ENCODE measurements around the gene MYO1H.
"Not testable (repeated sequence)": the region's sequence is repeated elsewhere in the genome, so short reads cannot be mapped to it uniquely, and the experiment has no call there.

The MYO1H gene

GRCh38 chr12:109347589-109347988 lies at the start of gene MYO1H:
TSS of gene MYO1H (plus strand) at chr12:109347900. CDS start at chr12:109347961, 61 bp downstream.
- H3K9me3 Mint-ChIP-seq: no peaks in the 10 kb centered on the region
- H3K27ac Mint-ChIP-seq: no peak within 1 kb of the TSS
- no peaks in the 10 kb centered on the region for H3K4me1 Mint-ChIP-seq
- peaks cover 7% of the 10 kb centered on the region for H3K27me3 Mint-ChIP-seq
- no peak within 1 kb of the TSS for H3K4me3 Mint-ChIP-seq
- H3K36me3 Mint-ChIP-seq: no peaks in the 10 kb centered on the region

GRCh38 chr12:109299849-109300248 lies 47.9 kb upstream of the MYO1H start:
- Mint-ChIP-seq H3K36me3 (no peaks in the 10 kb centered on the region), H3K4me1 (no peaks in the 10 kb centered on the region), H3K9me3 (no peaks in the 10 kb centered on the region), H3K27ac (no peak overlapping the region), H3K4me3 (no peak overlapping the region), H3K27me3 (peaks cover 10% of the 10 kb centered on the region)

GRCh38 chr12:109301643-109302168 lies 46.0 kb upstream of the MYO1H start:
- Mint-ChIP-seq H3K4me3 (no peak overlapping the region), H3K9me3 (no peaks in the 10 kb centered on the region), H3K27ac (no peak overlapping the region), H3K27me3 (peaks cover 15% of the 10 kb centered on the region), H3K4me1 (no peaks in the 10 kb centered on the region), H3K36me3 (no peaks in the 10 kb centered on the region)

GRCh38 chr12:109302358-109302757 lies 45.3 kb upstream of the MYO1H start:
- Mint-ChIP-seq H3K9me3 (no peaks in the 10 kb centered on the region), H3K27me3 (peaks cover 16% of the 10 kb centered on the region), H3K4me3 (no peak overlapping the region)

GRCh38 chr12:109302770-109303169 lies 44.9 kb upstream of the MYO1H start:
- Mint-ChIP-seq H3K27me3 (peaks cover 20% of the 10 kb centered on the region), H3K9me3 (no peaks in the 10 kb centered on the region), H3K4me1 (no peaks in the 10 kb centered on the region), H3K36me3 (no peaks in the 10 kb centered on the region), H3K4me3 (no peak overlapping the region), H3K27ac (no peak overlapping the region)

More at GRCh38 chr12:109302358-109302757, 45.3 kb upstream of the MYO1H start:
- H3K36me3 Mint-ChIP-seq: no peaks in the 10 kb centered on the region
- no peak overlapping the region for H3K27ac Mint-ChIP-seq
- H3K4me1 Mint-ChIP-seq: no peaks in the 10 kb centered on the region

- Mint-ChIP-seq H3K27me3 (peaks cover 32% of the 10 kb centered on the region), H3K27ac (no peak overlapping the region), H3K9me3 (no peaks in the 10 kb centered on the region), H3K4me3 (no peak overlapping the region), H3K36me3 (no peaks in the 10 kb centered on the region), H3K4me1 (peaks cover 3% of the 10 kb centered on the region)
Measured at GRCh38 chr12:109304485-109304884, 43.2 kb upstream of the MYO1H start.

GRCh38 chr12:109305547-109305946 lies 42.2 kb upstream of the MYO1H start:
- no peaks in the 10 kb centered on the region for H3K36me3 Mint-ChIP-seq
- no peak overlapping the region for H3K27ac Mint-ChIP-seq
- no peaks in the 10 kb centered on the region for H3K9me3 Mint-ChIP-seq
- peaks cover 7% of the 10 kb centered on the region for H3K4me1 Mint-ChIP-seq
- H3K4me3 Mint-ChIP-seq: no peak overlapping the region
- H3K27me3 Mint-ChIP-seq: peaks cover 36% of the 10 kb centered on the region

- H3K27me3 Mint-ChIP-seq: peaks cover 41% of the 10 kb centered on the region
- no peak overlapping the region for H3K4me3 Mint-ChIP-seq
- H3K4me1 Mint-ChIP-seq: peaks cover 12% of the 10 kb centered on the region
- no peaks in the 10 kb centered on the region for H3K9me3 Mint-ChIP-seq
- H3K27ac Mint-ChIP-seq: no peak overlapping the region
- no peaks in the 10 kb centered on the region for H3K36me3 Mint-ChIP-seq
Measured at GRCh38 chr12:109307051-109307450, 40.6 kb upstream of the MYO1H start.

GRCh38 chr12:109308534-109309380 lies 38.9 kb upstream of the MYO1H start, which contains the start of gene FOXN4:
TSS of gene FOXN4 (minus strand) at chr12:109309284. CDS start at chr12:109308321, 963 bp downstream.
- Mint-ChIP-seq H3K9me3 (no peaks in the 10 kb centered on the region), H3K27ac (no peak within 1 kb of the TSS), H3K27me3 (peaks cover 42% of the 10 kb centered on the region), H3K4me1 (peaks cover 12% of the 10 kb centered on the region), H3K36me3 (no peaks in the 10 kb centered on the region), H3K4me3 (peak within 1 kb of the TSS; percentile 86)

GRCh38 chr12:109309381-109310246 lies 38.1 kb upstream of the MYO1H start:
- no peak overlapping the region for H3K27ac Mint-ChIP-seq
- H3K9me3 Mint-ChIP-seq: no peaks in the 10 kb centered on the region
- H3K27me3 Mint-ChIP-seq: peaks cover 42% of the 10 kb centered on the region
- H3K4me3 Mint-ChIP-seq: peak overlapping the region; percentile 86
- peaks cover 12% of the 10 kb centered on the region for H3K4me1 Mint-ChIP-seq
- no peaks in the 10 kb centered on the region for H3K36me3 Mint-ChIP-seq

- Mint-ChIP-seq H3K27me3 (peaks cover 40% of the 10 kb centered on the region), H3K9me3 (no peaks in the 10 kb centered on the region)
Measured at GRCh38 chr12:109310247-109311125, 37.2 kb upstream of the MYO1H start.

GRCh38 chr12:109321294-109321693 lies 26.4 kb upstream of the MYO1H start:
- H3K4me1 Mint-ChIP-seq, H3K4me3 Mint-ChIP-seq, H3K27ac Mint-ChIP-seq, H3K36me3 Mint-ChIP-seq, H3K9me3 Mint-ChIP-seq: not testable (repeated sequence)
- peaks cover 15% of the 10 kb centered on the region for H3K27me3 Mint-ChIP-seq

More at GRCh38 chr12:109310247-109311125, 37.2 kb upstream of the MYO1H start:
- Mint-ChIP-seq H3K4me3 (peak overlapping the region; percentile 82), H3K36me3 (no peaks in the 10 kb centered on the region), H3K27ac (no peak overlapping the region), H3K4me1 (peaks cover 12% of the 10 kb centered on the region)

GRCh38 chr12:109329003-109329402 lies 18.7 kb upstream of the MYO1H start:
- H3K27ac Mint-ChIP-seq: no peak overlapping the region
- H3K4me3 Mint-ChIP-seq: no peak overlapping the region
- H3K27me3 Mint-ChIP-seq: no peaks in the 10 kb centered on the region
- no peaks in the 10 kb centered on the region for H3K36me3 Mint-ChIP-seq
- H3K4me1 Mint-ChIP-seq: no peaks in the 10 kb centered on the region
- H3K9me3 Mint-ChIP-seq: no peaks in the 10 kb centered on the region

GRCh38 chr12:109329686-109330085 lies 18.0 kb upstream of the MYO1H start:
- H3K36me3 Mint-ChIP-seq: no peaks in the 10 kb centered on the region
- no peaks in the 10 kb centered on the region for H3K9me3 Mint-ChIP-seq
- no peaks in the 10 kb centered on the region for H3K27me3 Mint-ChIP-seq
- no peak overlapping the region for H3K27ac Mint-ChIP-seq
- H3K4me1 Mint-ChIP-seq: no peaks in the 10 kb centered on the region
- no peak overlapping the region for H3K4me3 Mint-ChIP-seq

Data from activated naive CD4-positive, alpha-beta T cell treated with anti-CD3 and anti-CD28 coated beads, Interleukin-2, amount 50 U/mL, for 24 hours (primary cell).